Measurements from ENCODE around the gene KDM2A.

Gene KDM2A

DNA sequence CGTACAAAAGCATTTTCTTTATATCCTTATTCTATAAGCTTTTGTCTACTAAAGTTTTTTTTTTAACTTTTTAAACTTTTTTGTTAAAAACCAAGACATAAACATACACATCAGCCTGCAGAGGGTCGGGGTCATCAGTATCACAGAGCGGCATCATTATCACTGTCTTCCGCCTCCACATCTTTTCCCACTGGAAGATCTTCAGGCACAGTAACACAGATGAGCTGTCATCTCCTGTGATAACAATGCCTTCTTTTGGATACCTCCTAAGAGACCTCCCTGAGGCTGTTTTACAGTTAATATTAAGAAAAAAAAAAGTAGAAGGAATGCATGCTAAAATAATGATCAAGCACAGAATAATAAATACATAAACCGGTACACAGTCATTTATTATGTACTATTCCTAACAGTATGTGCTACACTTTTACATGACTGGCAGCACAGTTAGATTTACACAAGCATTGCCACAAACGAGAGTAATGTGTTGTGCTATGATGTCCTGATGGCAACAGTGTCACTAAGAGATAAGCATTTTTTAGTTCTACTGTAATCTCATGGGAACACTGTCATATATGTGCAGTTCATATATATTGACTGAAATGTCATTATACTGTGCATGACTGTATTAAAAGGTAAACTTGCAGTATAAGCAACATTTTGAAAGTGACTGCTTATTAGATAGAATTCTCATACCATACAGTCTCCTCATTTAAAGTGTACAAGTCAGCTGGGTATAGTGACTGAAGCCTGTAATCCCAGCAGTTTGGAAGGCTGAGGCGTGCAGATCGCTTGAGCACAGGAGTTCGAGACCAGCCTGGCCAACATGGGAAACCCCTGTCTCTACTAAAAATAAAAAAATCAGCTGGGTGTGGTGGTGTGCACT, 58.6 kb downstream of the KDM2A start:
- Histone ChIP-seq H3K4me3 (ENCODE audit: low read depth, low read length) (no peak overlapping the region), H3K27ac (no peak overlapping the region), H3K27me3 (replicated peaks) (no peaks in the 10 kb centered on the region), H3K36me3 (replicated peaks) (peaks cover 7% of the 10 kb centered on the region)
- DNase-seq: no peak
- in situ Hi-C loops (cut with HindIII; ENCODE audit: low pct_ligation_motif_present, low sequenced_read_pairs): no loop called here
- no peak for TF ChIP-seq CTCF (IDR thresholded peaks at IDR 0.05; ENCODE audit: low read depth, low read length, missing control alignments)

DNA sequence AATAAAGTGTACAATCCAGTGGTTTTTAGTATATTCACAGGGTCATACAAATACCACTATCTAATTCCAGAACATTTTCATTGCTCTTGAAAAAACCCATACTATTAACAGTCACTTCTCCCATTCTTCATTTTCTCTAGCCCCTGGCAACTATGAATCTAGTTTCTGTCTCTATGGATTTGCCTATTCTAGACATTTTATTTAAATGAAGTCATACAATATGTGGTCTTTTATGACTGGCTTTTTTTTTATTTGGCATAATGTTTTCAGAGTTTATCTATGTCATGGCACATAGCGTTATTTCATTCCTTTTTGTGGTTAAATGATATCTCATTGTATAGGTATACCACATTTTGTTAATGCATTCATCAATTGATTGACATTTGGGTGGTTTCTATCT, 59.4 kb downstream of the KDM2A start:
- Histone ChIP-seq H3K4me3 (ENCODE audit: low read depth, low read length) (no peak overlapping the region), H3K36me3 (replicated peaks) (peaks cover 11% of the 10 kb centered on the region), H3K27me3 (replicated peaks) (no peaks in the 10 kb centered on the region), H3K27ac (no peak overlapping the region)
- DNase-seq: no peak
- TF ChIP-seq CTCF (IDR thresholded peaks at IDR 0.05; ENCODE audit: low read depth, low read length, missing control alignments): no peak
- in situ Hi-C loops (cut with HindIII; ENCODE audit: low pct_ligation_motif_present, low sequenced_read_pairs): no loop called here

DNA sequence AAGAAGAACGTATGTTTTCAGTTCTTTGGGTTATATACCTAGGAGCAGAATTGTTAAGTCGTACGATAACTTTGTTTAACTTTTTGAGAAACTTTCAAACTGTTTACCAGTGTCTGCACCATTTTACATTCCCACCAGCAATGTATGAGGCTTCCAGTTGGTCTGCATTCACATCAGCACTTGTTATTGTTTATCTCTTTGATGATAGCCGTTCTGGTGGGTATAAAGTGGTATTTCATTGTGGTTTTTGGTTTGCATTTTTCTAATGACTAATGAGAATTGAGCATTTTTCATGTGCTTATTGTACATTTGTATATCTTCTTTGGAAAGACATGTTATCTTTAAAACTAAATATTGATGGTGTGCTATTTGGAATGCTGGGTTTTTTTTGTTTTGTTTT, 59.8 kb downstream of the KDM2A start:
- no peak for TF ChIP-seq CTCF (IDR thresholded peaks at IDR 0.05; ENCODE audit: low read depth, low read length, missing control alignments)
- no peak for DNase-seq
- Histone ChIP-seq H3K4me3 (ENCODE audit: low read depth, low read length) (no peak overlapping the region), H3K27ac (no peak overlapping the region), H3K36me3 (replicated peaks) (peaks cover 14% of the 10 kb centered on the region), H3K27me3 (replicated peaks) (no peaks in the 10 kb centered on the region)
- in situ Hi-C loops (cut with HindIII; ENCODE audit: low pct_ligation_motif_present, low sequenced_read_pairs): no loop called here

- Histone ChIP-seq H3K4me3 (ENCODE audit: low read depth, low read length) (no peak overlapping the region), H3K27ac (no peak overlapping the region), H3K36me3 (replicated peaks) (peaks cover 19% of the 10 kb centered on the region), H3K27me3 (replicated peaks) (no peaks in the 10 kb centered on the region)
- DNase-seq: no peak
- no peak for TF ChIP-seq CTCF (IDR thresholded peaks at IDR 0.05; ENCODE audit: low read depth, low read length, missing control alignments)
- in situ Hi-C loops (cut with HindIII; ENCODE audit: low pct_ligation_motif_present, low sequenced_read_pairs): no loop called here
These were observed 60.9 kb downstream of the KDM2A start for GRCh38 chr11:67179892-67180490.

DNA sequence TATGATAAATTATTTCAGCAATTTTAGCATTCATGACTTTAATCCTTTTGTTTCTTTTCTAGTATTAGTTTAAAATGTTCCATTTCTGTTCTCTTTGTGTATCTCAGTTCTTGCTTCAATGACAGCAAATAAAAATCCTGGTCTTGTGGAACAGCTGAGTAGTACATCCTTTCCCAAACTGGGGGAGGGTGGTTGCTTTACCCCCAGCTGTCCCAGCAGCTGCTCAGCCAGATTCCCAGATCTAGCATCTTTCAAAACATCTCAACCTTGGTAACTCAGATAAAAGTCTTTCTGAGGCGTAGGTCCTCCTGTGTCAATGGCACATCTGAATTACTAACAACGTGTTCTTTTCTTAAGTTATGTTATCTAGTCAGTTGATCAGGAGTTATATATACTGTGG, 75.0 kb downstream of the KDM2A start:
- in situ Hi-C loops (cut with HindIII; ENCODE audit: low pct_ligation_motif_present, low sequenced_read_pairs): no loop called here
- no peak overlapping the region for H3K4me3 ChIP-seq (ENCODE audit: low read depth, low read length)
- no peaks in the 10 kb centered on the region for H3K27me3 ChIP-seq (replicated peaks)
- no peak for TF ChIP-seq CTCF (IDR thresholded peaks at IDR 0.05; ENCODE audit: low read depth, low read length, missing control alignments)
- no peak overlapping the region for H3K27ac ChIP-seq
- H3K36me3 ChIP-seq (replicated peaks): no peaks in the 10 kb centered on the region
- no peak for DNase-seq
